Measurements from ENCODE around the gene CMSS1. TPM values are rescaled to one million over a fixed set of nuclear protein-coding genes. Genes with fewer than 3 reads are reported as not detected.

The CMSS1 gene
- total and polyA plus RNA-seq, 2 of the 13 experiments (the other 11 are each of a cell fraction or from before 2014, with no cell fraction given): 6.4 to 48.7 TPM

- 93% methylated on average over 3 of the region's 3 CpGs for WGBS (ENCODE audit: low lambda C conversion rate)
- no peak for DNase-seq (ENCODE audit: low spot score)
- no peaks in the 10 kb centered on the region for H4K20me1 ChIP-seq (ENCODE audit: insufficient read depth, low read length)
- H3K27ac ChIP-seq (ENCODE audit: extremely low read length, insufficient read depth, low read length): peak overlapping the region; percentile 44
- peak overlapping the region; percentile 15 for H2AFZ ChIP-seq (ENCODE audit: low read length)
- intact Hi-C loops (cut with micrococcal nuclease; ENCODE audit: unreplicated experiment): no loop called here
- peaks cover 4% of the 10 kb centered on the region for H3K79me2 ChIP-seq (ENCODE audit: insufficient read depth, low read length)
- no peak overlapping the region for H3K4me3 ChIP-seq (replicated peaks in 1 of 3; ENCODE audit: insufficient read depth in 1 of 3, low read depth in 2 of 3, low read length in 3 of 3)
- H3K9ac ChIP-seq (ENCODE audit: insufficient read depth, low read depth, low read length): peak overlapping the region; percentile 18; the same call in 1 of the 2 replicates
- POLR2A ChIA-PET: interaction anchor here (0.6 kb wide), 1 partner anchor 52 kb away, joined by 3 read pairs; no protein-coding TSS in a partner anchor
- CTCF ChIA-PET (ENCODE audit: low intra/inter-chr PET ratio, low total read pairs): no interaction called here
- no peak for ATAC-seq
- H3K27me3 ChIP-seq (ENCODE audit: control insufficient read depth in 1 of 2, insufficient read depth in 2 of 2, low read length in 2 of 2): no peaks in the 10 kb centered on the region
- BruUV-seq (replicated peaks): no TSS peak
- no peaks in the 10 kb centered on the region for H3K9me3 ChIP-seq (ENCODE audit: low read length)
- no peaks in the 10 kb centered on the region for H3K36me3 ChIP-seq (replicated peaks in 1 of 2; ENCODE audit: control insufficient read depth in 1 of 2, insufficient read depth in 2 of 2, low read length in 2 of 2)
- TF ChIP-seq RFX1 (IDR thresholded peaks at IDR 0.05) (peak; percentile 24; the same call in 1 of the 2 replicates), TRIM24 (CRISPR knock-in tag; IDR thresholded peaks at IDR 0.05) (no peak), RFX3 (CRISPR knock-in tag; IDR thresholded peaks at IDR 0.05) (peak; percentile 33; the same call in 1 of the 2 replicates)
- H3K4me1 ChIP-seq (ENCODE audit: insufficient read depth, low read length): peaks cover 55% of the 10 kb centered on the region
- H3K4me2 ChIP-seq (ENCODE audit: low read depth, low read length): no peak overlapping the region
- FAIRE-seq: no peak
- in situ Hi-C loops (cut with HindIII; ENCODE audit: extremely low pct_ligation_motif_present, low pct_unique_long_range_greater_than_20kb): no loop called here
Observed at GRCh38 chr3:99896482-99896881, 78.8 kb downstream of the CMSS1 start.

DNA sequence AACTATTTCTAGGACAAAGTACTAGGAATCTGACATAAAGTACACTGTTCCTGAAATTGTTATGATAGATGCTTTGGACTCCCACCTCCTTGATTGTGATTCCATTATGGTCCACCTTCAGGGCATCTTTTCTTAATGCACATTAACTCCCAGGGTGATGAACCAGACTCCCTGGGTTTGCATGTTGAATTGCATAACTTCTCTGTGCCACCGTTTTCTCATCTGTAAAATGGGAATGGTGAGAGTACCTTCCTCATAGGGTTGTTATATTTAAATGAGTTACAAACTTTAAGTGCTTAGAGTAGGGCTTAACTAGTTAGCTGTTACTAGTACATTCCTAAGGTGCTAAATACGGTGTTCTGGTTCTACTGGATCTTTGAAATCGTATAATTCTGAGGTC is 81.9 kb downstream of the CMSS1 start:
- Histone ChIP-seq H3K4me1 (ENCODE audit: insufficient read depth, low read length) (peaks cover 74% of the 10 kb centered on the region), H4K20me1 (ENCODE audit: insufficient read depth, low read length) (no peaks in the 10 kb centered on the region), H3K27ac (ENCODE audit: extremely low read length, insufficient read depth, low read length) (no peak overlapping the region), H3K36me3 (replicated peaks in 1 of 2; ENCODE audit: control insufficient read depth in 1 of 2, insufficient read depth in 2 of 2, low read length in 2 of 2) (no peaks in the 10 kb centered on the region), H3K4me3 (replicated peaks in 1 of 3; ENCODE audit: insufficient read depth in 1 of 3, low read depth in 2 of 3, low read length in 3 of 3) (no peak overlapping the region), H3K9me3 (ENCODE audit: low read length) (no peaks in the 10 kb centered on the region), H3K9ac (ENCODE audit: insufficient read depth, low read depth, low read length) (no peak overlapping the region), H2AFZ (ENCODE audit: low read length) (no peak overlapping the region), H3K79me2 (ENCODE audit: insufficient read depth, low read length) (peaks cover 4% of the 10 kb centered on the region), H3K4me2 (ENCODE audit: low read depth, low read length) (no peak overlapping the region), H3K27me3 (ENCODE audit: control insufficient read depth in 1 of 2, insufficient read depth in 2 of 2, low read length in 2 of 2) (no peaks in the 10 kb centered on the region)
- ATAC-seq (no peak), DNase-seq (ENCODE audit: low spot score) (no peak), FAIRE-seq (no peak)
- intact Hi-C loops (cut with micrococcal nuclease; ENCODE audit: unreplicated experiment): loop anchor here (2.0 kb wide), 1 partner anchor 21 kb away; no protein-coding TSS in a partner anchor
- no TSS peak for BruUV-seq (replicated peaks)
- CTCF ChIA-PET (ENCODE audit: low intra/inter-chr PET ratio, low total read pairs): no interaction called here
- TF ChIP-seq KDM1A (CRISPR knock-in tag; IDR thresholded peaks at IDR 0.05): peak; percentile 56; the same call in 1 of the 2 replicates
- peak; percentile 83 for TF ChIP-seq ZNF629 (CRISPR knock-in tag; conservative IDR thresholded peaks at IDR 0.05)
- no peak for TF ChIP-seq ZNF260 (CRISPR knock-in tag; IDR thresholded peaks at IDR 0.05; ENCODE audit: borderline replicate concordance, low read depth)
- in situ Hi-C loops (cut with HindIII; ENCODE audit: extremely low pct_ligation_motif_present, low pct_unique_long_range_greater_than_20kb): no loop called here
- POLR2A ChIA-PET: no interaction called here
- 97% methylated on average over 3 of the region's 3 CpGs for WGBS (ENCODE audit: low lambda C conversion rate)

Data from HepG2 (cell line).